Cardiac fibroblast (primary cell): ENCODE measurements around the gene PDK3.
A peak's percentile ranks its signal among the peaks of the same experiment; 100 is the strongest.

ENCODE experiments used
- DNase-seq, 2 donors: peaks; one replicate each; pipeline versions ENCODE4 v3.0.0 to v3.0.0-alpha.2; 2010; ENCODE audit warnings: low read depth in 2 of 2
- H3K4me3 ChIP-seq, 2 donors: replicated peaks in 1 of 2; 1 replicate in 1 of 2; 2 replicates in 1 of 2; pipeline ENCODE4 v1.5.1; 2011; ENCODE audit warnings: low read depth in 2 of 2, low read length in 2 of 2, mild to moderate bottlenecking in 2 of 2, moderate library complexity in 1 of 2
- TF ChIP-seq, protein P1 (sequence below): IDR thresholded peaks from one replicate; pipeline ENCODE4 v1.5.1; 2011; ENCODE audit warnings: low read depth, mild to moderate bottlenecking, low read length, inconsistent platforms

The PDK3 gene

DNA sequence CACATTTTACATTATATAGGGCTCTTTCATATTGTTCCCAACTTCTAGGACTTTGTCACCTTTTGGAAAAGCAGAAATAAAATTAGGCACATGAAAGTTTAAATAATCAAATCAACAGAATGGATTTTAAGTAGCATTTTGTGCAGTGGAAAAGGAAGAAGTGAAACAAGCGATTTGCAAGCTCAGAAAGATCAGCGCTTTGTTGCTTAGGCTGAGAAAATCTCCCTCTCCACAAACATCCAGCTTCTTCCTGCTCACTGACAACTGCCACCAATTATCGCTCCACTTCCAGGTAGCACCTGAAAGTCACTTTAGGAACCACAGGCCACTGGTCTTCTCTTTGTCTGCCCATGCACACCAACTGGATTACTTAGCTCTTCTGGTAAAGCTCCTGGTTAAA lies 2.0 kb upstream of the PDK3 start:
- DNase-seq, result no peak
- no peak overlapping the region for H3K4me3 ChIP-seq
- TF ChIP-seq, protein P1, sequence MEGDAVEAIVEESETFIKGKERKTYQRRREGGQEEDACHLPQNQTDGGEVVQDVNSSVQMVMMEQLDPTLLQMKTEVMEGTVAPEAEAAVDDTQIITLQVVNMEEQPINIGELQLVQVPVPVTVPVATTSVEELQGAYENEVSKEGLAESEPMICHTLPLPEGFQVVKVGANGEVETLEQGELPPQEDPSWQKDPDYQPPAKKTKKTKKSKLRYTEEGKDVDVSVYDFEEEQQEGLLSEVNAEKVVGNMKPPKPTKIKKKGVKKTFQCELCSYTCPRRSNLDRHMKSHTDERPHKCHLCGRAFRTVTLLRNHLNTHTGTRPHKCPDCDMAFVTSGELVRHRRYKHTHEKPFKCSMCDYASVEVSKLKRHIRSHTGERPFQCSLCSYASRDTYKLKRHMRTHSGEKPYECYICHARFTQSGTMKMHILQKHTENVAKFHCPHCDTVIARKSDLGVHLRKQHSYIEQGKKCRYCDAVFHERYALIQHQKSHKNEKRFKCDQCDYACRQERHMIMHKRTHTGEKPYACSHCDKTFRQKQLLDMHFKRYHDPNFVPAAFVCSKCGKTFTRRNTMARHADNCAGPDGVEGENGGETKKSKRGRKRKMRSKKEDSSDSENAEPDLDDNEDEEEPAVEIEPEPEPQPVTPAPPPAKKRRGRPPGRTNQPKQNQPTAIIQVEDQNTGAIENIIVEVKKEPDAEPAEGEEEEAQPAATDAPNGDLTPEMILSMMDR, result no peak

DNA sequence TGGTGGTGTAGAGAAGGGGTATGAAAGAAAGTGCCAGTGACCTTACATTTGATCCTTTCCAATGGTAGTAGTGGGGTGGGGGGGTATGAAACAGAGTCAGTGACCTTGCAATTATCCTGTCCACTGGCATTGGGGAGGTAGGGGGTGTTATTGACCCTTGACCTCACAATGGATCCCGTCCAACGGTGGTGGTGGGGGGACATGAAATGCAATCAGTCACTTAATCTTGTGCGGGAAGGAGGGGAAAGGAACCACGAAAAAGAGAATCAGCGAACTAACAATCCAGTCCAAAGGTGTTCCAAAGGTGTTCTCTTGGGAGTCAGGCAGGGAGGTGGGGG lies 619 bp upstream of the PDK3 start:
- H3K4me3 ChIP-seq, result peak overlapping the region; percentile 53 to 62
- TF ChIP-seq, protein P1, result no peak
- DNase-seq, result no peak

DNA sequence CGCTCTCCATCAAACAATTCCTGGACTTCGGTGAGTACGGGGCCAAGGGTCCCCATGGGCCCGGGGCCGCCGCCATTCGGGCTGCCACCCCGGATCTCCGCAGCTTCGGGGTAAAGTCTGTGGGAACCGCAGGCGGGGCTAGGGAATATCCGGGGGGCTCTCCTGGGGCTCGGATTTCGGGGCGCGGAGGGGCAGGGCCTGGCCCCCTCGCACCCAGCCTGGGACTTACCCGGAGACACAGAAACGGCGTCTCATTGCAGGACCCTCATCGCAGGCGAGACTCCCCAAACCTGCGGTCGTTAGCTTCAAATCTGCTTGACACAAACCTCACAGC lies 413 bp downstream of the PDK3 start:
- H3K4me3 ChIP-seq, result peak overlapping the region; percentile 57 to 62
- no peak for DNase-seq
- TF ChIP-seq, protein P1, result no peak

DNA sequence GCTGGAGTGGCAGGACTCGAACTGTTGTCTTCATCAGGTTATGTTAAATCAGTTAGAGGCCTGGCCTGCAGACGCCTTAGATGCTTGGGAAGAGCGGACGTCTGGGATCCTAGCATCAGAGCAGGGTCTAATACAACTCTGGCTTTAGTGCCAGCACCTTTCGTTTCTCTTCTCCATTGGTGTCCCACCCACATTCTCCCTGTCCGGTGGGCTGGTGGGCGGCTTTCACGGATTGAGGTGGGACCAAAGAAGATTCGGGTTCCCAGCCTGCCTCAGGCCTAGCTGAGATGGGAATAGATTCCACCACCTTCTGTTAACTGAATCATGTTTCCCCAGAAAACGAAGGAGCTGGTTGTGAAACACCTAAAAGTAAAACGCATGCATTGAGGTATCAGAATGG lies 939 bp downstream of the PDK3 start:
- TF ChIP-seq, protein P1, result no peak
- DNase-seq, result no peak

GRCh38 chrX:24468245-24468644 lies 3.2 kb downstream of the PDK3 start:
- TF ChIP-seq, protein P1, result no peak
- no peak for DNase-seq
- H3K4me3 ChIP-seq, result no peak overlapping the region

More for the DNA sequence above, 939 bp downstream of the PDK3 start:
- peak overlapping the region in 1 of 2 donors; percentile 62 for H3K4me3 ChIP-seq

- TF ChIP-seq, protein P1, result no peak
- no peak overlapping the region for H3K4me3 ChIP-seq
- DNase-seq, result no peak
Observed at GRCh38 chrX:24471808-24472207, 6.7 kb downstream of the PDK3 start.

DNA sequence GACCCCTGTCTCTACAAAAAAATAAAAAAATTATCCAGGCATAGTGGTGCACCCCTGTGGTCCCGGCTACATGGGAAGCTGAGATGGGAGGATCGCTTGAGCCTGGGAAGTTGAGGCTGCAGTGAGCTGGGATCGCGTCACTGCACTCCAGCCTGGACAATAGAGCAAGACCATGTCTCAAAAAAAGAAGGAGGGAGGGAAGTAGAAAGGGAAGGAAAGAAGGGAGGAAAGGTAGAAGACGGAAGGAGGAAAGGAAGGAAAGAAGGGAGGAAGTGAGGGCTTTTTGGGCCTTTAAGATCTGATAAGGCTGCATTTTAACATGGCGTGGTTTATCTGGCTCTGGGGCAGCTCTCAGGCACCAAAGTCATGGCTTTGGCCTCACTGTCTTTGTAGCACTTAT lies 10.4 kb downstream of the PDK3 start:
- TF ChIP-seq, protein P1, result no peak
- no peak overlapping the region for H3K4me3 ChIP-seq
- DNase-seq, result no peak
